ENCODE measurements around the gene NTNG1.

NTNG1 gene

DNA sequence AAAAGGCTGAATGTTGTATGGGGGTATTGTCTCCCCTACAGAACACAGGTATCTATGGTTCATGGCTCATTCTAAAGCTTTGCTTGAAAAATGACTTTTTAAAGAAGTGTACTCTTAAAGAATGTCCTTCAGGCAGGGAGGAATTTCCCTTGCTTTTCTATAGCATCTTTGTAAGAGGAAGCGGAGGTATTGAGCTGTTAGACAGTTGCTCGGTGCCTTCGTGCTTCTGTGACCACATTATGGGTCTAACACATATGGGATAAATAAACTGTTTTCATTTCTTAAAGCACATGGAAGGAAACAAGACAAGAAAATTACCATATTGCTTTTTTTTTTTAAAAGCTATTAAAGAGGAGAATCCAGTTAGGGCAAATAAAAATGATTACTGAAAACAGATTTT lies 182.9 kb downstream of the NTNG1 start:
- in situ Hi-C loops (cut with HindIII; ENCODE audit: low sequenced_read_pairs) = no loop called here

DNA sequence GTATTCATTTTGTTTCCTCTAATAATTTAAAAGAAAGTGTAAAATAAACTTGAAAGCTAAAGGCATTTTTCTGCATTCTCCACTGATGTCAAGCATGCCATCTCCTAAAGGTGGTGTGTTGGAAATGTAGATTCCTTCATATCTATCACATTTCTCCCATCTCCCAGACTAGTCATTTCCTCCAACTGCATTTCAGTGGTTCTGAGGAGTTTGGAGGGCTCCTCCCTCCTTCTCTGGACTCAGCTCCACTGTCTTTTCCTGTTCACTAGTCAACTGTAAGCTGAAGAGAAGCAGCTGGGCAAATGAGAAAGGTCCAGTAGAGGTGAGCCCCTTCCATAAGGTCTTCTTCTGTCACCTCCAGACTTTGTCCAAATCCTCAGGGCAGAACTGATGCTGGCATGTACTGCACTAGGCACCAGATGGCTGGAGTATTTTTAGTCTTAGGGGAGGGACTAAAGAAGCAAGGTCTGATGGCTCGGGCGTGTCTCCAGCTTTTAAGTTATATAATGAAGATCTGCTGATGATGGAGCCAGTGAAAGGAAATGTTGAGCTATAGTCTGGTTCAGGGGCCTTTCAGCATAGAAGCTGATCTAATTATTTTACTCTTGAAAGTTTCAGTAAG lies 186.1 kb downstream of the NTNG1 start:
- in situ Hi-C loops (cut with HindIII; ENCODE audit: low sequenced_read_pairs) = no loop called here

DNA sequence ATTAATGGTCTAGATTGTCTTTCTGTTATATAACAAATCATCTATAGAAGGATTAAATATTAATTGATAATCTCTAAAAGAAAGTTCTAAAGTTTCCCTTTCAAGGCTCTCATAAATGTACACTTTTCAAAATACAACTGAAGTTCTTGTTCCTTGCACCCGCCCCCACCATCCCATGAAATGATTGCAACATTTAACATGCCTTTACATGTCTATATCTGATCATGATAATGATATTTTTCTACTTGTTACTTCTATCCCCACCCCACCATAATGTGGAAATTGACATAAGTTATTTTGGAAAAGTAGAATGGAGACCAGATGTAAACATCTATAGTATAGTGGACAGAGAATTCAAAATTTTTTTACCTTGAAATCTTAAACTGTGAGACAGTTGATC lies 186.6 kb downstream of the NTNG1 start:
- in situ Hi-C loops (cut with HindIII; ENCODE audit: low sequenced_read_pairs) = no loop called here

DNA sequence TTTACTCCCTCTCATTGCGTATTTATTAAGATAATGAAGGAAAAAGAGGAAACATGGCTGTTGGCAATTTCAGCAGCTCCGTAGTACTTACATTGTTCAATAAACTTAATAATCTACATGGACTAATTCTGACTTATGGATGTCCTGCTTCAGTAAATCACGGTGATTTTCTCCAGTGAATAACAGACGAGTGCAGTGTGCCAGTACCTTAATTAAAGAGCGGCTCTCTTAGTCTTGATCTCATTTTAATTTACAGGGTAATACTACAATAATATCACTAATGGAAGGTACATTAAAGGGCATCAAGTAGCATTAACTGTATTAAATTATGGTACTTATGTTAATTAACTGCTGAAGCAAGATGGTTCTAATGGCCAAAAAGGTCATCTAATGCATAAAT lies 187.2 kb downstream of the NTNG1 start:
- in situ Hi-C loops (cut with HindIII; ENCODE audit: low sequenced_read_pairs) = no loop called here

DNA sequence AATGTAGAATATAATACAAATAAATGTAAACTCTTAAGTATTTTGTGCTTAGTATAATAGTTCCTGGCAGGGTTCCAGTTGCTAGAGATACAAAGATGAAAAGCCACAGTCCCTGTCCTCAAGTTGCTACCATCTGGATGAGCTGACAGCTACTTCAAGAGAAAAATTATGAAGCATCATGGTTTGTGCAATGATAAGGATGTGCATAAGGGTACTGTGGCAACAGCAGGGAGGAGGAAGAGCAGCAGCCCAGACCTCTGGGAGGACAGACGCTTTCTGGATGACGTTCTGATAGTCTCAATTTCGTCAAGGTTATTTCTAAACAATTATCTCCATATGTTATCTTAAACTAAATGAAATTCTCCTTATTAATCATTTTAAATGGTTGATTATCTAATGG lies 198.9 kb downstream of the NTNG1 start:
- in situ Hi-C loops (cut with HindIII; ENCODE audit: low sequenced_read_pairs) = loop anchor here (5.0 kb wide), 2 partner anchors 53 to 98 kb away; no protein-coding TSS in a partner anchor

DNA sequence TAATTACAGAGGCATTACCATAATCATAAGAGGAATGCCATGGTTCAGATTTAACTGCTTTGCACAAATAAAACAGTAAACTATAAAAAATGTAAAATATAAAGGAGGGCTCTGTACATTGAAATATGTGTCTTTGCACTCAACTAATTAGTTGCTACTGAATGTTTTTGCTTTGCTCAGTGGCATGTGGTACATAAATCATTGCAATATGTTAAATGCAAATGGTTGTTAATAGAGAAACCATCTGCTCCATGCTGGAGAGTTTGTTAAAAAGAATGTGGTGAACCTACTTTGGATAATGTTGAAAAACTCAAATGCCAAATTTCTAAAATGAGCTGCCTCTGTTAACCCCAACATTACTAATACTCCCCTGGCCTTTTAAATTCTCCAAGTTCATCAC lies 201.5 kb downstream of the NTNG1 start:
- in situ Hi-C loops (cut with HindIII; ENCODE audit: low sequenced_read_pairs) = no loop called here

DNA sequence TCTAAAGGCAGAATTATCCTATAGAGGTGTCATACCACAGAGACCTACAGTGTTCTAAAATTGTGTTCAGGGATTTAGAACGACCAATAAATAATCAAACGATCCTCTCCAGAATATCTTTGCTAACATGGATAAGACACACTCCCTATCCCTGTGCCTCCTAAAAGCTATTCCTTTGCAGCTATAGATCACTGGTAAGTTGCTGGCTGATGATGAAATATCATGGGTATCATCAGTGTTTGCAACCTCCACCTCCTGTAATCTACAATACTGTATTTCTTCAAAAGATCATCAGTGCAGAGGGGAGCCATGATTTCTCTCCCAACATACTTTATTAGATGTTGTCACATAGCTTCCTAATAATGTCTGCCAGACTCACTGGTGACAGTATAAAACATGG lies 201.9 kb downstream of the NTNG1 start:
- in situ Hi-C loops (cut with HindIII; ENCODE audit: low sequenced_read_pairs) = no loop called here

DNA sequence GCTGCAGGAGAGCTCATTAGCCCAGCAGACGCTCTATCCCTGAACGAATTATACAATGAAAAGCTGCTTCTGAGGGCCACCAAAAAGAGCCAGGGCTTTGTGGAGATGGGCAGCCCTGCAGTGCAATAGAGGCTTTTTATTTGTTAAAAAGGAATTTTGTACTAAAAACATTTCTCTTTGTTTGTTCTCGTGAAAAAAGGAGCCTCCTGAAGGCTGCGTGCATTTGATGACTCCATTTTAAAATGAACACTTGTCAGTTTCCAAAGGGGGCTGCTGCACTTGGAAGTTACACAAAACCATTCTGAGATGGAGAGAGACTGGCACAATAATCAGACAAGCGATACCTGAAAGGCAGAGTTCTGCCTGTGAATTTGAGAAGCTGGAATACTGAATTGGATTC lies 202.8 kb downstream of the NTNG1 start:
- in situ Hi-C loops (cut with HindIII; ENCODE audit: low sequenced_read_pairs) = no loop called here

DNA sequence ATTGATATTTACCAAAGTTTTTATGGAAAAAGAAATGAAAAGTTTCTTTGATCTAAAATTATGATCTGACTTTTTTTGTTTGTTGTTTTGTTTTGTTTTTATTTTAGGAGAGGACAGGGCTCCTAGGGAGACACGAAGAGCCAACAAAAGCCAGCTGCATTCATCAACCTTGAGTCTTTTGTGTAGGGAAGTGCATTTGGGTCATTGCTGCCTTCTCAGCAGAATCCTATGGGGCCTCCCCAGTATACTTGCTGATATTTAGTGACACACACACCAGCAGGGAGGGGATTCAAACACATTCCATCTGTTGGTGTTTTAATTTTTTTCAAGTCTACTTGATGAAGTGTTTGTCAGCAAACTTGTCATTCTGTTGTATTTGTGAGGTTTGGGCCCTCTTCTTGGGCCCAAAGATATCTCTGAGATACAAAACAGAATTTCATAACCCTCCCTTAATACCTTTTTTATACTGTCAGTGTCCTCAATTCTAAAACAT lies 203.5 kb downstream of the NTNG1 start:
- in situ Hi-C loops (cut with HindIII; ENCODE audit: low sequenced_read_pairs) = no loop called here

DNA sequence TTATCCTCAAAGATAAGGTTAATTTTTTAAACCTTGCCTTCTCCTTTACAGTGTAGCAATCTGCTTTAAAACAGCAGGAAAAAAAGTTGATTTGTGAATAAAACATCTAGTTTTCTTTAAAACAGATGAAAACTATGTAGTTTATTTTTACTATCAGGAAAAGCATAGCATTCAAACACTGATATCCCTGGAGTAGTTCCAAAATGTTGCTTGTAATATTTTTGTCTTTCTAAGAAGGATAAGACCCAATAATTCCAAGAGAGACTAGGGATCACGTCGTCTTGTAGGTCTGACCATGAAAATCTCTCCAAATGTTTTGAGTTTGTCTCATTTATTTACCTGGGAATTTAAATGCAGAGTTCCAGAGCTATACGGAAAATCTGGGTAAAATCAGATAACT lies 204.0 kb downstream of the NTNG1 start:
- in situ Hi-C loops (cut with HindIII; ENCODE audit: low sequenced_read_pairs) = no loop called here

DNA sequence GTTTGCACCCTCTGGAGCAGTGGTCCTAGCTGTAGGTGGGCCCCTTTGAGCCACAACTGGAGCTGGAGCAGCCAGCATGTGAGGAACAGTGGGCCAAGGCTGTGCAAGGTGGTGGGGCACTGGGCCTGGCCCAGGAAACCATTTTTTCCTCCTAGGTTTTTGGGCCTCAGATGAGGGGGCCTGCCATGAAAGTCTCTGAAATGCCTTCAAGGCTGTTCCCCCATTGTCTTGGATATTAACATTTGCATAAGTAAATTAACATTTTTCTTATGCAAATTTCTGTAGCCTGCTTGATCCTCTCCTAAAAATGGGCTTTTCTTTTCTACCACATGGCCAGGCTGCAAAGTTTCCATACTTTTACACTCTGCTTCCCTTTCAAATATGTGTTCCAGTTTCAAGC lies 212.0 kb downstream of the NTNG1 start:
- in situ Hi-C loops (cut with HindIII; ENCODE audit: low sequenced_read_pairs) = no loop called here

DNA sequence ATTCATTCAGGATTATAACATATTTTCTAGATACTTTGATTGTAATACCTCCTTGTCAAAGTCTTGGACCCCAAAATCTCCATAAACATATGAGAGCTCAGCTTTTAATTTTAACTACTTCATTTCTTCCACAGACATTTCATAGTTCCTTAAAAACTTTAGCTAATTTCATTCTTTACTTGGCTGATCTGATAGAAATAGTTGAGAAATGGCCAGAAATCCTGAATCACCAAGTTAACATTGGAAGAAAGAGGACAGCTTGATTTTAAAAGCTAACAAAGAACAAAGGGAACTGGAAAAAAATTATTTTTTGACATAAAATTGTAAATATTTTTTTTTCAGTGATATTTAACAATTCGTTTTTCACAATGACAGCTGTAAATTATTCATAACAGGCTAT lies 216.5 kb downstream of the NTNG1 start:
- in situ Hi-C loops (cut with HindIII; ENCODE audit: low sequenced_read_pairs) = no loop called here

DNA sequence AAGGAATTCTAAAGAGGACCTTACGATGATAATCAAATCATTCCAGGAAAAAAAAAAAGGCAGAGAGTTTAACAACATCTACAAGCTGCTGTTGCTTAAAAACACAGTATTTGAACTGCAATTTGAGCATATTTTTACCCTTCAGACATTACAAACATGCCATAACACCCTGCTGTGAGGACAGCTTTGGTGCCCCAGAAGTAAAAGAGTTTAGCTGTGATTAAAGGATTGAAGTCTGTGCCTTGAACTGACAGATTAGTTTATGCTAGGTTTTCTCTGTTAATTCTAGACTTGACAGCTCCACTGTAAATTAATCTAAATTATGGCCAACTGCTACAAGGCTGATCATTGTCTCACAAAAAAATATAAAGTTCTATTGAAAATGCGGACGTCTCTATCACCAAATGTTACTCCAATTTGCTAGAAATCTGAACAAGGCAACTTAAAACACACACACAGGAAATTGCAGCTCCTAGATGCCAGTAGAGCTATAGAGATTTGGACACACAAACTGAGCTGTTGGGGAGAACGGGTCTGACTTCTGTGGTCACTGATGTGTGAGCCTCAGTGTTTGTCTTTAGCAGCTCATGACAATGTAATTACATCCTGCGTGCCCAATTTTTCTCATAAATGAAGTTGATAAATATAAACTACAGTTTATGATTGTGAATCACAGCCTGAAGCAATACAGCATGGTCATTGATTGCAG lies 217.9 kb downstream of the NTNG1 start:
- in situ Hi-C loops (cut with HindIII; ENCODE audit: low sequenced_read_pairs) = no loop called here

DNA sequence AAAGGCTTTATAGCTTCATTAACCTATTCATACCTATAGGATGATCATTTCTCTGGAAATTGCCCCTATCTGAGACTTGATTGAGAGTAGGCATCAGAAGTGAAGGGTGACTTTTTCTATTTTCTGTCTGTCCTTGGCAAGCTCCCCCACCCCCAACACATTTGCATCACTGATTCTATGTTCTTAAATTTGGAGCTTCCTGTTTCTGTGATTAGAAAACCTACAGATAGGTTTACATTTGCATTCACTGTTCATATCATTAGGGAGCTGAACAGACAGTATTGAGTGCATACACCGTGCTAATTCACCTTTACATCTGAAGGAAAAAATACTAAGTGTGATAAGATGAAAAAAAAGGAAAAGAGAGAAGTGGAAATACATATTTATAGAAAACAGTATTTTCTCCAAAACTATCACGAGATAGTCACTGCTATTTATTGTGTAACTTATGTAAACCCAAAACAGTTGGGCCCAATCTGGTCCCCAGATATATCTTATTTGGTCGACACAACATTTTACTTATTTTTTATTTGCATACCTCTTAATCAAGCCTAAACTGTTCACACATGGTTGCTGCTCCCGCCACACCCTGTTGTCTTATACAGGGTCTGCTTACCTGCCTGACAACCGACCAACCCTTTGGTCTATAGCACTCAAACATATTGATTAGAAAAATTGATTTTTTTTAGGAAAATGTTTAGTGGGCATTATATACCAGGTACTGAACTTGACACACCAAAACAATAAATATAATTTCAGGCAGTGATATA lies 218.8 kb downstream of the NTNG1 start:
- in situ Hi-C loops (cut with HindIII; ENCODE audit: low sequenced_read_pairs) = no loop called here

DNA sequence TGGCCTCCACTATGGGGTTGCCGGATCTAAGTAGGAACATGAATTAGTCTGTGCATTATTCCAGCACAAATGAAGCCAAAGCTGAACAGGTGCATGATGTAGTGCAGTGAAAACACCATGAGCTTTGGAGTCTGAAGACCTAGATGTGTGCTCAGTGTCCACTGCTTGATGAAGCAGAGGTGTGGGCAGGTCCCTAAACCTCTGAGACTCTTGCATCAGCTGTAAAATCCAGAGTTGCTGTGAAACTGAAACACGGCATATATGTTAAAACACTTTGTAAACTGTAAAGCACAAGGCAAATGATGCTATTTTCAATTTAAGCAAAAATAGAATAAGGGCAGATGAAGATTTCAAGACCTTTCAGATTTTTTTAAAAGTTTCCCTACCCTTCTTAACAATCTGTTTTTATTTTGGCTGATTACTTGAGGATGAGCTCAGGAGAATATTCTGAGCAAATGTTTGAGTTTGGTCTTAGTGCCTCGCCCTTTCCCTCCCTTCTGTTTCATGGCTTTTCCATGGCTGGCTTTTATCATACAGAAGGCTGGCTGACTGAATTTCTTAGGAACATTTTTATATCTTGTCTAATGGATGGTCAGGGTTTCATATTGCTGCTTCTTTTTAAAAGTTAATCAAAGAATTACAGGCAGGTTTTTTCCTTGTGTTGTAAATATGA lies 221.8 kb downstream of the NTNG1 start:
- in situ Hi-C loops (cut with HindIII; ENCODE audit: low sequenced_read_pairs) = no loop called here

DNA sequence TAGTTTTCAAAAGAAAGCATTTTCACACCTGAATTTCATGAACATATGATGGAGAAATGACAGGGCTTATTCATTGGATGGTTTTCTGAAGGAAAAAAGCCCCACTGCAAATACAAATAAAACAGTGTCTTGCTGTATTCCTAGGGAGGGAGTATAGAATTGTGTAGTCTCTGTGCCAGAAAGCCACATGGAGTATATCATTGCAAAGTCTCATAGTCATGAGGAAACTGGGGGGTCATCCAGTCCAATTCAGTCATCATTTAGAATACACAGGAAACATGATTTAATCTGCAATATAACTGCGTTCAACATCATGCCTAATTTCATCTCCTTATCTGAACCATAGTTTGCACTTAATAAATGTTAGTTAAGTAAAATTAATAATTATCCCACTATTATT lies 222.3 kb downstream of the NTNG1 start:
- in situ Hi-C loops (cut with HindIII; ENCODE audit: low sequenced_read_pairs) = no loop called here

DNA sequence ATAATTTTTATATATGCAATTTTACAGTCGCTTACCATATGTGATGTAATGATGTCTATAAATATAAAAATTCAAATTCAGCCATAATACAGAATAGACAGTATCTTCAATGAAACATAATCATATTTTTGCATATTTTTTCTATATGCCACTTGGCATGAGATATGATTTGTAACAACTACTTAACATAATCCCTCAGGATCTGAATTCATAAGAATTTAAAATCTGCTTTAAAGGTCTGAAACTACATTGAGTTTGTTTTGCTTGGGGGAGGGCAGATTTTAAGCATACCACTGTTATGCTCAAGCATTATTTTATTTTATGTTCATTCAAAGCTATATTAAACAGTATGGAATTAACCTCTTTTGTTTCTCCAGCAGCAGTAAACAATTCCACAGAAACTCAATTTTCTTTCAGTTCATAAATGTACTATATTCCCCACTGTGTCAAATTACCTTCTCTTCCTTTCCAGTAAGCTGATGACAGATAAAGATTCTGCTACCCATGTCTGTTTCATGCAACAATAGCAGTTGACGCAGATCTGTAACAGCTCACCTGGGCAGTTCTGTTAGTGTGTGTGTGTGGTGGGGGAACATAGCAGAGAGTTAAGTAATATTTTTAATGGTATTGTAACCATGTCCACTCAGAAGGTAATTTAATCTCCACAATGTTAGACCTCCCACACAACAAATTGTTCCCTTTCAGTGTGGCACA lies 224.8 kb downstream of the NTNG1 start:
- in situ Hi-C loops (cut with HindIII; ENCODE audit: low sequenced_read_pairs) = no loop called here

DNA sequence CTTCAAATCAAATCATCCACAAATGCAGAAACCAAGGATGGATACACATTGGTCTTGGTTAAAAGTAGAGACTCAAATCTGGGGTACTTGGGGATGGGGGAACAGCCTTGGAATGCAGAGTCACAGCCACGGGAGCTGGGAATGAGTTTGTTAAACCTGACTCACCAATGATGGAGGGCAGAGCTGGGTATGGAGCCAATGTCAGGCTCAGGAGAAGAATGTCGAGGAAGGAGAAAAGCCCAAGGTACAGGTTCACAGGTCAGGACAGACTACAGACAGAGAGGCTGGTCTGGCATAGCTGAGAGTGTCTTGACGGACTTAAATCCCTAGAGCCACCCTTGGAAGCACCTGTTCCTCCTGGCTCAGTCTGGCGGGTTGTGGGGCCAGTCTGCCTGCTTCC lies 237.6 kb downstream of the NTNG1 start:
- in situ Hi-C loops (cut with HindIII; ENCODE audit: low sequenced_read_pairs) = no loop called here

DNA sequence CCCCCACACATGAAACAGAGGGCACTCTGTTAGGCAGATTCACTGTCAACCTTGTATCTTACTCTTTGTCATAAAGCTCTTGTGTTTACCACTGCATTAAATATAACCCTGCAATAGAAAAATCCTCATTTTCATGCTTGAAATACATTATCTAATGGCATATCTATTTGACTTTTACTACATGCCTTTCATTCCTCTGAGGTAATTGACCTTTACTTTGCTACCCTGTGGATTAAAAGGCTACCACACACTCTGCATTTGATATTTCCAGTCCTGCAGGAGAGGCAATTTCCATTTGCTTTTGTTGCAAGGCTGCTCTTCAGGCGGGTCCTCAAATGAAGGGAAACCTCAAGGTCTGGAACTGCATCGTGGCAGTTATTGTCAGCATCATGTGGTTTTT lies 238.0 kb downstream of the NTNG1 start:
- in situ Hi-C loops (cut with HindIII; ENCODE audit: low sequenced_read_pairs) = no loop called here

DNA sequence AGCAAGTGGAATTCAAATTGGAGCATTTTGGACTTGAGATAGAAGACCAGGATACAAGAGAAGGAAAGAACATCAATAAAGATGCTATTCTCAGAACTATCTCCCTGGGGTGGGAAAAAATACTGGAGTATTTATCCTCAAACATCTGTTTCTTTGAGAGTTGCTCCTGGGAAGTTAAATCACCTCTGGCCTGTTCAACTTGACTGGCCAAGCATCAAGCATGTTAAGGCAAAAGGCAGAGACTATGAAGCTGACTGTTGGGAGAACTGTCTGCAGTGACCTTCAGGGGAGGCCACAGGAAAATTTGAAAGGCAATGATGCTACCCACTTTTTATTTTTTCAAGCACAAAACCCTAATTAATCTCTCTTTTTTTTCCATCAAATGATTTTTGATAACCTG lies 239.0 kb downstream of the NTNG1 start:
- in situ Hi-C loops (cut with HindIII; ENCODE audit: low sequenced_read_pairs) = no loop called here
